ENCODE data around the gene TBC1D7.
"Not testable (repeated sequence)": the region's sequence is repeated elsewhere in the genome, so short reads cannot be mapped to it uniquely, and the experiment has no call there.

GRCh38 chr6:13326031-13326586, 2.2 kb downstream of the TBC1D7 start:
- TF ChIP-seq CTCF, MYC (IDR thresholded peaks at IDR 0.05; ENCODE audit: low read depth, low read length): not testable (repeated sequence)

Measured in NB4 (cell line).